Parathyroid adenoma (tissue), 2 donors: ENCODE results near the gene PALLD.

Experiments
- H2AFZ ChIP-seq: fragments of 300-600 bp; sonication (generic); one replicate; pipeline ENCODE4 v1.7.0; 2017; ENCODE audit warnings: antibody characterized with exemption, mild to moderate bottlenecking
- H3K27ac ChIP-seq: fragments of 300-600 bp; sonication (generic); one replicate; pipeline ENCODE4 v1.7.0; 2017
- H3K27me3 ChIP-seq: fragments of 300-600 bp; sonication (generic); one replicate; pipeline ENCODE4 v1.7.0; 2017; ENCODE audit warnings: low read length; ENCODE audit not compliant: control insufficient read depth, insufficient read depth
- H3K36me3 ChIP-seq: fragments of 300-600 bp; sonication (generic); one replicate; pipeline ENCODE4 v1.7.0; 2017; ENCODE audit warnings: low read length; ENCODE audit not compliant: control insufficient read depth, insufficient read depth
- H3K4me1 ChIP-seq: fragments of 300-600 bp; sonication (generic); one replicate; pipeline ENCODE4 v1.7.0; 2017; ENCODE audit warnings: control low read depth
- H3K4me2 ChIP-seq: fragments of 300-600 bp; sonication (generic); one replicate; pipeline ENCODE4 v1.7.0; 2017; ENCODE audit warnings: low read length
- H3K4me3 ChIP-seq: fragments of 300-600 bp; sonication (generic); one replicate; pipeline ENCODE4 v1.7.0; 2017; ENCODE audit warnings: low read depth, low read length
- H3K79me2 ChIP-seq: fragments of 300-600 bp; sonication (generic); one replicate; pipeline ENCODE4 v1.7.0; 2017; ENCODE audit warnings: control low read depth
- H3K9ac ChIP-seq: fragments of 300-600 bp; sonication (generic); one replicate; pipeline ENCODE4 v1.7.0; 2017; ENCODE audit warnings: mild to moderate bottlenecking
- H3K9me3 ChIP-seq: fragments of 300-600 bp; sonication (generic); one replicate; pipeline ENCODE4 v1.7.0; 2017; ENCODE audit warnings: low read length; ENCODE audit not compliant: control insufficient read depth
- CTCF ChIP-seq: fragments of 300-600 bp; sonication (generic); IDR thresholded peaks from one replicate; pipeline ENCODE4 v1.7.0; 2017; ENCODE audit warnings: antibody characterized with exemption, mild to moderate bottlenecking
- donor health status: primary hyperparathyroidism.

Gene PALLD

GRCh38 chr4:168884251-168885124 lies 387.6 kb downstream of the PALLD start:
- H3K4me3 ChIP-seq: no peak overlapping the region
- no peak for TF ChIP-seq CTCF
- peaks cover 9% of the 10 kb centered on the region for H3K4me1 ChIP-seq
- H3K27ac ChIP-seq: no peak overlapping the region
- no peaks in the 10 kb centered on the region for H3K9me3 ChIP-seq
- H3K9ac ChIP-seq: no peak overlapping the region
- no peaks in the 10 kb centered on the region for H3K36me3 ChIP-seq
- H3K27me3 ChIP-seq: no peaks in the 10 kb centered on the region
- H2AFZ ChIP-seq: no peak overlapping the region
- no peak overlapping the region for H3K4me2 ChIP-seq
- peaks cover 8% of the 10 kb centered on the region for H3K79me2 ChIP-seq

- Histone ChIP-seq H3K27me3 (no peaks in the 10 kb centered on the region), H3K4me1 (peaks cover 9% of the 10 kb centered on the region), H3K27ac (no peak overlapping the region), H2AFZ (no peak overlapping the region), H3K4me3 (no peak overlapping the region), H3K36me3 (no peaks in the 10 kb centered on the region), H3K4me2 (no peak overlapping the region), H3K79me2 (peaks cover 8% of the 10 kb centered on the region), H3K9me3 (no peaks in the 10 kb centered on the region), H3K9ac (no peak overlapping the region)
- no peak for TF ChIP-seq CTCF
These were observed 388.5 kb downstream of the PALLD start for GRCh38 chr4:168885400-168885799.

- Histone ChIP-seq H3K36me3 (no peaks in the 10 kb centered on the region), H3K4me2 (no peak overlapping the region), H3K9me3 (no peaks in the 10 kb centered on the region), H3K79me2 (peaks cover 8% of the 10 kb centered on the region), H3K4me3 (no peak overlapping the region), H3K9ac (no peak overlapping the region), H3K27ac (no peak overlapping the region), H3K27me3 (no peaks in the 10 kb centered on the region), H3K4me1 (peaks cover 9% of the 10 kb centered on the region), H2AFZ (no peak overlapping the region)
- no peak for TF ChIP-seq CTCF
These were observed 389.5 kb downstream of the PALLD start for GRCh38 chr4:168886351-168886750.

- no peak overlapping the region for H2AFZ ChIP-seq
- no peaks in the 10 kb centered on the region for H3K79me2 ChIP-seq
- H3K9ac ChIP-seq: no peak overlapping the region
- H3K36me3 ChIP-seq: no peaks in the 10 kb centered on the region
- no peaks in the 10 kb centered on the region for H3K9me3 ChIP-seq
- no peak overlapping the region for H3K4me3 ChIP-seq
- H3K4me1 ChIP-seq: peaks cover 9% of the 10 kb centered on the region
- no peak for TF ChIP-seq CTCF
- no peaks in the 10 kb centered on the region for H3K27me3 ChIP-seq
- H3K27ac ChIP-seq: peak overlapping the region; percentile 19
- H3K4me2 ChIP-seq: peak overlapping the region; percentile 33
These were observed 391.0 kb downstream of the PALLD start for GRCh38 chr4:168887809-168888208.
